Retinal pigment epithelial cell (primary cell): ENCODE results near the gene SOHLH1.

ENCODE experiments used
- DNase-seq: peaks from one replicate; pipeline ENCODE4 v3.0.0-alpha.2; 2010; ENCODE audit warnings: low read depth
- H3K4me3 ChIP-seq: 2 replicates; pipeline ENCODE4 v1.5.1; 2011; ENCODE audit warnings: mild to moderate bottlenecking, low read length, control low read depth, moderate library complexity
- TF ChIP-seq, protein P1 (sequence below): conservative IDR thresholded peaks from 2 replicates; pipeline ENCODE4 v1.5.1; 2011; ENCODE audit warnings: low read depth, low read length, control low read depth, inconsistent platforms

Gene SOHLH1

DNA sequence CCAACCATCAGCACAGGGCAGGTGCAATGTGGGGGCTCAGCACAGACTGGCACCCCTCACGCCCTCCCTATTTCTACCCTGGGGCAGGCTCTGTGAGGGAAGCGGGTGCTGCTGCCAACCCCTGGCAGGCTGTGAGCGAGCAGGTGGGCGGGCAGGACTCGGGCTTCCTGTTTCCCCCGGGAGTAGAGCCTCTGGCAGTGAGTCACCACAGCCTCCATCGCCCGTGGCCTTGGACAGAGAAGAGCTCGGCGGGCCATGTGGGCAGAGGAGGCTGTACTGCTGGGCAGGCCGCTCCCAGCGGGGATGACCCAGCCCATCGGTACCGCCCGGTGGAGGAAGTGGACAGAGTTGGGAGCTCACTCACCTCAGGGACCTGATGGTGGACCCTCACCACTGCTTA, 19.3 kb upstream of the SOHLH1 start:
- no peak overlapping the region for H3K4me3 ChIP-seq
- no peak for DNase-seq
- TF ChIP-seq, protein P1, sequence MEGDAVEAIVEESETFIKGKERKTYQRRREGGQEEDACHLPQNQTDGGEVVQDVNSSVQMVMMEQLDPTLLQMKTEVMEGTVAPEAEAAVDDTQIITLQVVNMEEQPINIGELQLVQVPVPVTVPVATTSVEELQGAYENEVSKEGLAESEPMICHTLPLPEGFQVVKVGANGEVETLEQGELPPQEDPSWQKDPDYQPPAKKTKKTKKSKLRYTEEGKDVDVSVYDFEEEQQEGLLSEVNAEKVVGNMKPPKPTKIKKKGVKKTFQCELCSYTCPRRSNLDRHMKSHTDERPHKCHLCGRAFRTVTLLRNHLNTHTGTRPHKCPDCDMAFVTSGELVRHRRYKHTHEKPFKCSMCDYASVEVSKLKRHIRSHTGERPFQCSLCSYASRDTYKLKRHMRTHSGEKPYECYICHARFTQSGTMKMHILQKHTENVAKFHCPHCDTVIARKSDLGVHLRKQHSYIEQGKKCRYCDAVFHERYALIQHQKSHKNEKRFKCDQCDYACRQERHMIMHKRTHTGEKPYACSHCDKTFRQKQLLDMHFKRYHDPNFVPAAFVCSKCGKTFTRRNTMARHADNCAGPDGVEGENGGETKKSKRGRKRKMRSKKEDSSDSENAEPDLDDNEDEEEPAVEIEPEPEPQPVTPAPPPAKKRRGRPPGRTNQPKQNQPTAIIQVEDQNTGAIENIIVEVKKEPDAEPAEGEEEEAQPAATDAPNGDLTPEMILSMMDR = no peak

DNA sequence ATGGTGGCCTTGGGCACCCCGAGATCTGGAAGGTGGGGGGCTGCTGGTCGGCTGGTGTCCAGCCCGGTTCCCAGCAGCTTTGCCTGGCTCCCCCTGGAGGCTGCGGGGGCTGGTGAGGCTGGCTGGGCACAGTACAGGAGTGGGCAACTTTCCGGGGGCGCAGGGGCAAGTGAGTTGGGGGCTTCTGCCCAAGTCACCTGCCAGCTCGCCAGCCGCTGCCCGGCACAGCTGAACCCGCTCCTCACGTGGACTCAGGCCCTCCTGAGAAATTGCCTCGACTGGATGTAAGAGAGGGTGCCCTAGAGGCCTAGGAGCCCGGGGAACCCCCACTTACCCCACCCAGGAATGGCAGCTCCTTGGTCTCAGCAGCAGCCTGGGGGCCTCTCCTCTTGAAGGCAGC, 18.1 kb upstream of the SOHLH1 start:
- no peak overlapping the region for H3K4me3 ChIP-seq
- DNase-seq = no peak
- TF ChIP-seq, protein P1 = no peak

DNA sequence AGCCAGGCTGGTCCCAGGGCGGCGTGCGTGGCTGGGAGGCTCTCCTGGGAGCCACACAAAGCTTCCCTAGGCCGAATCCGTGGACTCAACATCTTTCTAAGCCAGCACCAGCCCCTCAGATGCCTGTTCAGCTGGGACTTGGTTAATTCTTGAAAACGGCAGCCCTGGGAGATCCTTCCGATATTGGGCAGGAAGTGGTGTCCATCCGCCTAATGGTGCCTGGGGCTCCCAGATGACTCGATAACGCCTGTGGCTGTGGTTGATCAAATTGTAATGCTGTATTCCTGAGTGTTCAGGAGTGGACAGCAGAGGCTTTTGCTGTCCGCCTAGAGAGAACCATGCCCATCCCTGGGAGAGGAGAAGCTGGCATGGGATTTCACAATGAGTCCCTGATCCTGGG, 16.8 kb upstream of the SOHLH1 start:
- no peak for DNase-seq
- no peak overlapping the region for H3K4me3 ChIP-seq
- TF ChIP-seq, protein P1 = no peak

DNA sequence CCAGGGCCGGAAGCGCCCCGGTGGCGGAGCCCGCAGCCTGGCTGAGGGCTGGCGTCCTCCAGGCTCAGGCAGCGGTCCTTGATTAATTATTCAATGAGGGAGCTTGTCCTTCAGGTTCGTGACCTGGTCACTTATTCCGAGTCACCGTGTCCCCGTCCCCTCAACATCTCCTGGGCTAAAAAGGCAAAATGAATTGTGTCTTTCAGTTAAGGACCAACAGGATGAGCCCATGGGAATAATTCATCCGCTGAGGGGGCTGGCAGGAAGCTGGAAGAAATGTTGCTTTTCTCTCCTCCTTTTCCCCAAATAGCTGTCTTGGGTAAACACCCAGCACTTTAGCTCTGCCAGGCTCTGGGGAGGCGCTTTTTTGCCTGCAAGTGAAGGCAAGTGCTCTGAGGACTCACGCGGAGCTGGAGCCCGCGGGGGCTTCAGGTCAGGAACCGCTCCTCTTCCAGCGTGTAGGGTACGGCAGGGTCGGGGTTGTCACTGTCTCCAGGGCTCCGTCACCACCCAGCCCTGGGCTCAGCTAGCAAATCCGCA, 15.8 kb upstream of the SOHLH1 start:
- TF ChIP-seq, protein P1 = no peak
- DNase-seq = no peak

DNA sequence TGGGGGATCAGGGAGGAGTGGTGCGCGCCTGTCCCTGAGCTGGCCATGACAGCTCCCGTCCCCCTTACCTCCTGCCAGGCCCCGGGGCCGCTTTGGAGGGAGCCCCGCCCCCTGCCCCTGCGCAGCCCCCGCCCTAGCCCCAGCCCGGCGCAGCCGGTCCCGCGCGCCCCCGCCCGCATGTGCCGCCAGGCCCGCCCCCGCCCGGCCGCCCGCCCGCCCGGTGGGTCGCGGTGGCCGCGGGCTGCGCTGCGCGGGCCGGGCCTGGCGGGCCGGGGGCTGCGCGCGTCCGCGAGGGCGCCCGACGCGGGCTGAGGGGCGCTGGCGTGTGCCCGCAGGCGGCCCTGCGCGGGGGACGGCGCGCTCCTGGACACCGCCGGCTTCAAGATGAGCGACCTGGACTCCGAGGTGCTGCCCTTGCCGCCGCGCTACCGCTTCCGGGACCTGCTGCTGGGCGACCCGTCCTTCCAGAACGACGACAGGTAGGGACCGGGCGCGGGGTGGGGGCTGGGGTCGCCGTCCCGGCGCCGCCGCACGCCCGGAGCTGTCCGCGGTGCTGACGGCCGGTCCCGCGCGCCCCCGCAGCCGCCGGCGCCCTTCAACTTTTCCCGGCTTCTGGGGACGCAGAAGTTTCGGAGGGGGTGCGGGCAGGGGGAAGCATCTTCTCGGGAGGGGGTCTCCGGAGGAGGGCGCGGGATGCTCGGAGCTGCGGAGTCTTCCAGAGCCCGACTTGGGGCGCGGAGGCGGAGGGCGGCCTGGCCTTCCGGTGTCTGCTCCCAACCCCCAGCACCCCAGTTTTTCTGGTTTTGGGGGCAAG, 15.2 kb upstream of the SOHLH1 start:
- DNase-seq = no peak
- TF ChIP-seq, protein P1 = no peak
- no peak overlapping the region for H3K4me3 ChIP-seq

More for the DNA sequence above, 15.8 kb upstream of the SOHLH1 start:
- H3K4me3 ChIP-seq = no peak overlapping the region

DNA sequence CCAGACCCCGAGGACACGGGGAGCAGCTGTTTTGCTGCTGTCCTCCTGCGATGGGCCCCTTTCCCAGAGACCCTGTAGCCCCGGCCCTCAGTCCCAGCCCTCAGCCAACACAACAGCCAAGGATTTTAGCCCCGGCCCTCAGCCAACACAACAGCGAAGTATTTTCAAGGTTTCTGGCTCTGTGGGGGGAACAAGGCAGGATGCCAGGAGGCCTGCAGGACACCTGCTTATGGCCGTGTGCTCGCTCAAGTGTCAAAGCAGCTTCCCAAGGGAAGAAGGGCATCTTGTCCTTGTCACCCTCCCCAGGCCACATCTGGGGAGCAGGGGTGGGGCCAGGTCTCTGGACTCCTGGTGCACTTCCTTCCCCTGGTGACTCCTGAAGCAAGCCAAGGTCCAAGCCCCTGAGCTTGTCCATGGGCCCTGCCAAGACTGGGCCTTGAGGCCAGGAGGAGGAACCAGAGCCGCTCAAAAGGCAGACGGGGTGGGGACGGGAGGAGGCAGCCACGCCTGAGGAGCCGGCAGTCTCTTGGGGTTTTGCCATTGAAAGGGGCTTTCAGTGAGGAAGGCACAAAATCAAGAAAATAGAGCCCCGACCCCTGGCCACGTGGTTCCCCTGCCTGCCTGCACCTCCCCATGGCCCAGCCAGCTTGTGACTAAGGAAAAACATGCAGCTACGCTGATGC, 13.5 kb upstream of the SOHLH1 start:
- DNase-seq = no peak
- no peak overlapping the region for H3K4me3 ChIP-seq
- TF ChIP-seq, protein P1 = no peak
